ENCODE data around the gene CRABP2.

The CRABP2 gene

GRCh38 chr1:156741481-156741983 lies 36.1 kb upstream of the CRABP2 start:
- Histone ChIP-seq H3K27me3 (ENCODE audit: insufficient read depth, low read length, poor library complexity) (no peaks in the 10 kb centered on the region), H2AFZ (ENCODE audit: low read depth, low read length) (peak overlapping the region; percentile 37), H3K27ac (ENCODE audit: low read length) (peak overlapping the region; percentile 79), H3K36me3 (ENCODE audit: insufficient read depth, low read length) (peaks cover 73% of the 10 kb centered on the region), H3K9me3 (ENCODE audit: insufficient read depth, low read length, severe bottlenecking) (no peaks in the 10 kb centered on the region), H3K4me1 (ENCODE audit: insufficient read depth, low read length) (peaks cover 43% of the 10 kb centered on the region), H3K79me2 (ENCODE audit: insufficient read depth, low read length) (peaks cover 48% of the 10 kb centered on the region), H3K4me2 (ENCODE audit: insufficient read depth, low read length) (peak overlapping the region; percentile 57), H4K20me1 (ENCODE audit: insufficient read depth, low read length) (peaks cover 19% of the 10 kb centered on the region), H3K9ac (ENCODE audit: low read depth, low read length) (peak overlapping the region; percentile 47), H3K4me3 (ENCODE audit: low read depth in 1 of 2, low read length in 2 of 2) (peak overlapping the region; percentile 6 to 48; a peak in 3 of 4 replicates)
- no peak for ATAC-seq (ENCODE audit: insufficient read depth, low read depth)
- DNase-seq = no peak
- TF ChIP-seq CTCF (IDR thresholded peaks at IDR 0.05; ENCODE audit: borderline replicate concordance, extremely low read depth, low read length, poor library complexity, severe bottlenecking) = no peak
- no peak for TF ChIP-seq EZH2 (IDR thresholded peaks at IDR 0.05; ENCODE audit: borderline replicate concordance, low read depth, low read length, severe bottlenecking)

GRCh38 chr1:156740741-156741480 lies 35.5 kb upstream of the CRABP2 start, which contains the start of gene MRPL24:
Gene MRPL24, minus strand, starts transcription at chr1:156741088. Its CDS starts 2,384 bp downstream, at chr1:156738704.
- H3K27me3 ChIP-seq (ENCODE audit: insufficient read depth, low read length, poor library complexity) = no peaks in the 10 kb centered on the region
- H3K79me2 ChIP-seq (ENCODE audit: insufficient read depth, low read length) = peaks cover 42% of the 10 kb centered on the region
- TF ChIP-seq EZH2 (IDR thresholded peaks at IDR 0.05; ENCODE audit: borderline replicate concordance, low read depth, low read length, severe bottlenecking) = no peak
- no peak for TF ChIP-seq CTCF (IDR thresholded peaks at IDR 0.05; ENCODE audit: borderline replicate concordance, extremely low read depth, low read length, poor library complexity, severe bottlenecking)
- H3K4me2 ChIP-seq (ENCODE audit: insufficient read depth, low read length) = peak within 1 kb of the TSS; percentile 72
- peaks cover 72% of the 10 kb centered on the region for H3K36me3 ChIP-seq (ENCODE audit: insufficient read depth, low read length)
- peaks cover 13% of the 10 kb centered on the region for H4K20me1 ChIP-seq (ENCODE audit: insufficient read depth, low read length)
- peak within 1 kb of the TSS; percentile 70 to 72 for H3K4me3 ChIP-seq (ENCODE audit: low read depth in 1 of 2, low read length in 2 of 2)
- H3K27ac ChIP-seq (ENCODE audit: low read length) = peak within 1 kb of the TSS; percentile 79
- no peaks in the 10 kb centered on the region for H3K9me3 ChIP-seq (ENCODE audit: insufficient read depth, low read length, severe bottlenecking)
- peak within 1 kb of the TSS; percentile 66 for H3K9ac ChIP-seq (ENCODE audit: low read depth, low read length)
- DNase-seq (peak; percentile 99), ATAC-seq (ENCODE audit: insufficient read depth, low read depth) (peak; percentile 89)
- H3K4me1 ChIP-seq (ENCODE audit: insufficient read depth, low read length) = peaks cover 37% of the 10 kb centered on the region
- peak within 1 kb of the TSS; percentile 75 for H2AFZ ChIP-seq (ENCODE audit: low read depth, low read length)

DNA sequence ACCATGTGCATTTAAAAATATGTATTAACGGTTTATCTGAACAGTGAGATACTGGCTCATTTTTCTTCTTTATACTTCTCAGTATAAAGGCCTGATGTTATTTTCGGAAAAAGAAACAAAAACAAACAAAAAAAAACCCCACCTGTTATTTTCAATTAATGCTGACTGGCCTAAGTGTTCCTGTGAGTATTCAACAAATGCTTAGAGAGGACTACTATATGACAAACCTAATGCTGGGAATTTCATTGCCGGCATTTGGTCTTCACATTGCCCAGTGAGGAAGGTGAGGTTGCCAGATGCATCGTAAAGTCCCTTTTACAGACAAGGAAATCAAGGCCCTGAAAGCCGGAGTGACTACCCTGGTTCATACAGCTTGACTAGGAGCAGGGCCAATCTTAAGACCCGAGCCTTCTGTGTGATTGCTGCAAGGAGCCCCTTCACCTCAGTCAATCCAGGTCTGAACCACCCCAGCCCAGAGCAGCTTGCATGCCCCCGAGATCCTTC lies 34.9 kb upstream of the CRABP2 start:
- no peaks in the 10 kb centered on the region for H3K9me3 ChIP-seq (ENCODE audit: insufficient read depth, low read length, severe bottlenecking)
- peak overlapping the region; percentile 66 for H3K9ac ChIP-seq (ENCODE audit: low read depth, low read length)
- H4K20me1 ChIP-seq (ENCODE audit: insufficient read depth, low read length) = peaks cover 7% of the 10 kb centered on the region; the same call in 1 of the 2 replicates
- H3K36me3 ChIP-seq (ENCODE audit: insufficient read depth, low read length) = peaks cover 69% of the 10 kb centered on the region
- TF ChIP-seq CTCF (IDR thresholded peaks at IDR 0.05; ENCODE audit: borderline replicate concordance, extremely low read depth, low read length, poor library complexity, severe bottlenecking) (no peak), EZH2 (IDR thresholded peaks at IDR 0.05; ENCODE audit: borderline replicate concordance, low read depth, low read length, severe bottlenecking) (no peak)
- peak overlapping the region; percentile 72 for H3K4me2 ChIP-seq (ENCODE audit: insufficient read depth, low read length)
- ATAC-seq (ENCODE audit: insufficient read depth, low read depth) (peak; percentile 9; the same call in 2 of the 3 replicates), DNase-seq (no peak)
- H3K79me2 ChIP-seq (ENCODE audit: insufficient read depth, low read length) = peaks cover 36% of the 10 kb centered on the region
- peaks cover 32% of the 10 kb centered on the region for H3K4me1 ChIP-seq (ENCODE audit: insufficient read depth, low read length)
- peak overlapping the region; percentile 70 to 72 for H3K4me3 ChIP-seq (ENCODE audit: low read depth in 1 of 2, low read length in 2 of 2)
- peak overlapping the region; percentile 73 for H3K27ac ChIP-seq (ENCODE audit: low read length)
- H3K27me3 ChIP-seq (ENCODE audit: insufficient read depth, low read length, poor library complexity) = no peaks in the 10 kb centered on the region
- peak overlapping the region; percentile 75 for H2AFZ ChIP-seq (ENCODE audit: low read depth, low read length)
